OCI-LY1 (cell line): ENCODE data around the gene ZNF536.

Experiments
- H2AFZ ChIP-seq: fragments of 200-600 bp; sonication (generic), shearing (Covaris generic); 2 replicates; pipeline ENCODE4 v1.6.0; 2014; ENCODE audit warnings: antibody characterized with exemption, mild to moderate bottlenecking, low read length
- H3F3A ChIP-seq: fragments of 200-600 bp; sonication (generic), shearing (Covaris generic); 2 replicates; pipeline ENCODE4 v1.6.0; 2014; ENCODE audit warnings: mild to moderate bottlenecking, antibody characterized with exemption, low read length, moderate library complexity; ENCODE audit not compliant: insufficient read depth
- H3K27ac ChIP-seq: fragments of 200-600 bp; sonication (generic); 2 replicates; pipeline ENCODE4 v1.5.1; 2014; ENCODE audit warnings: low read length, mixed run types, mild to moderate bottlenecking, low read depth; ENCODE audit not compliant: poor library complexity, severe bottlenecking
- H3K27me3 ChIP-seq: fragments of 200-600 bp; sonication (generic); 2 replicates; pipeline ENCODE4 v1.6.0; 2014; ENCODE audit warnings: antibody characterized with exemption, mild to moderate bottlenecking, low read length, moderate library complexity; ENCODE audit not compliant: insufficient read depth
- H3K36me3 ChIP-seq: fragments of 200-600 bp; sonication (generic); 2 replicates; pipeline ENCODE4 v1.6.1; 2014; ENCODE audit warnings: mild to moderate bottlenecking, antibody characterized with exemption, low read length, moderate library complexity, mixed read lengths; ENCODE audit not compliant: insufficient read depth
- H3K4me1 ChIP-seq: fragments of 200-600 bp; sonication (generic); 2 replicates; pipeline ENCODE4 v1.5.1; 2014; ENCODE audit warnings: mild to moderate bottlenecking, low read length, moderate library complexity; ENCODE audit not compliant: insufficient read depth, severe bottlenecking
- H3K4me2 ChIP-seq: fragments of 200-600 bp; sonication (generic), shearing (Covaris generic); 2 replicates; pipeline ENCODE4 v1.6.1; 2014; ENCODE audit warnings: low read length
- H3K4me3 ChIP-seq: fragments of 200-600 bp; sonication (generic); 2 replicates; pipeline ENCODE4 v1.5.1; 2014; ENCODE audit warnings: low read length, low read depth, mild to moderate bottlenecking, mixed read lengths; ENCODE audit not compliant: poor library complexity, severe bottlenecking
- H3K79me2 ChIP-seq: fragments of 200-600 bp; shearing (Covaris generic); 2 replicates; pipeline ENCODE4 v1.6.1; 2016; ENCODE audit warnings: mixed run types, low read length, mixed read lengths; ENCODE audit not compliant: insufficient read depth
- H3K9ac ChIP-seq: fragments of 200-600 bp; sonication (generic), shearing (Covaris generic); 2 replicates; pipeline ENCODE4 v1.6.1; 2014; ENCODE audit warnings: mild to moderate bottlenecking, low read length, mixed read lengths
- H3K9me2 ChIP-seq: fragments of 200-600 bp; sonication (generic), shearing (Covaris generic); 2 replicates; pipeline ENCODE4 v1.6.1; 2014; ENCODE audit warnings: low read depth, mild to moderate bottlenecking, low read length, mixed read lengths
- H3K9me3 ChIP-seq: fragments of 200-600 bp; shearing (Covaris generic); 2 replicates; pipeline ENCODE4 v1.6.1; 2014; ENCODE audit warnings: low read length, mixed read lengths
- H4K20me1 ChIP-seq: fragments of 200-600 bp; sonication (generic), shearing (Covaris generic); 2 replicates; pipeline ENCODE4 v1.6.0; 2016; ENCODE audit warnings: mild to moderate bottlenecking, low read length; ENCODE audit not compliant: insufficient read depth
- EZH2 ChIP-seq: fragments of 200-600 bp; sonication (generic), shearing (Covaris generic); IDR thresholded peaks from 2 replicates; pipeline ENCODE4 v1.8.0; 2017; ENCODE audit warnings: borderline replicate concordance, mixed run types, mild to moderate bottlenecking, antibody characterized with exemption, low read length, moderate library complexity, mixed read lengths
- TF ChIP-seq, protein P1 (sequence below): fragments of 200-600 bp; sonication (generic), shearing (Covaris generic); IDR thresholded peaks from 2 replicates; pipeline ENCODE4 v1.5.1; 2017; ENCODE audit warnings: mild to moderate bottlenecking, antibody characterized with exemption, low read length, moderate library complexity, mixed read lengths

ZNF536 gene

DNA sequence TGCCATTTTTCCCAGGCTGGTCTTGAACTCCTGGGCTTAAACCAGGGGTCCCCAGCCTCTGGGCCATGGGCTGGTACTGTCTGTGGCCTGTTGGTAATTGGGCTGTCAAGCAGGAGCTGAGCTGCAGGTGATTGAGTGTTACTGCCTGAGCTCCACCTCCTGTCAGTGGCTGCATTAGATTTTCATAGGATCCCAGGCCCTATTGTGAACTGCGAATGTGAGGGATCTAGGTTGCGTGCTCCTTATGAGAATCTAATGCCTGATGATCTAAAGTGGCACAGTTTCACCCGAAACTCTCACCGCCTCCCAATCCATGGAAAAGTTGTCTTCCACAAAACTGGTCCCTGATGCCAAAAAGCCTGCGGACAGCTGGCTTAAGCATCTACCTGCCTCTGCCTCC is 16.6 kb upstream of the ZNF536 start:
- no peaks in the 10 kb centered on the region for H3K9me2 ChIP-seq
- H3K27ac ChIP-seq: no peak overlapping the region
- no peaks in the 10 kb centered on the region for H4K20me1 ChIP-seq
- H3K36me3 ChIP-seq: no peaks in the 10 kb centered on the region
- H3K4me1 ChIP-seq: no peaks in the 10 kb centered on the region
- no peak overlapping the region for H2AFZ ChIP-seq
- no peaks in the 10 kb centered on the region for H3K79me2 ChIP-seq
- TF ChIP-seq, protein P1, sequence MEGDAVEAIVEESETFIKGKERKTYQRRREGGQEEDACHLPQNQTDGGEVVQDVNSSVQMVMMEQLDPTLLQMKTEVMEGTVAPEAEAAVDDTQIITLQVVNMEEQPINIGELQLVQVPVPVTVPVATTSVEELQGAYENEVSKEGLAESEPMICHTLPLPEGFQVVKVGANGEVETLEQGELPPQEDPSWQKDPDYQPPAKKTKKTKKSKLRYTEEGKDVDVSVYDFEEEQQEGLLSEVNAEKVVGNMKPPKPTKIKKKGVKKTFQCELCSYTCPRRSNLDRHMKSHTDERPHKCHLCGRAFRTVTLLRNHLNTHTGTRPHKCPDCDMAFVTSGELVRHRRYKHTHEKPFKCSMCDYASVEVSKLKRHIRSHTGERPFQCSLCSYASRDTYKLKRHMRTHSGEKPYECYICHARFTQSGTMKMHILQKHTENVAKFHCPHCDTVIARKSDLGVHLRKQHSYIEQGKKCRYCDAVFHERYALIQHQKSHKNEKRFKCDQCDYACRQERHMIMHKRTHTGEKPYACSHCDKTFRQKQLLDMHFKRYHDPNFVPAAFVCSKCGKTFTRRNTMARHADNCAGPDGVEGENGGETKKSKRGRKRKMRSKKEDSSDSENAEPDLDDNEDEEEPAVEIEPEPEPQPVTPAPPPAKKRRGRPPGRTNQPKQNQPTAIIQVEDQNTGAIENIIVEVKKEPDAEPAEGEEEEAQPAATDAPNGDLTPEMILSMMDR: no peak
- no peak for TF ChIP-seq EZH2
- no peak overlapping the region for H3K4me3 ChIP-seq
- H3F3A ChIP-seq: no peaks in the 10 kb centered on the region
- no peaks in the 10 kb centered on the region for H3K9me3 ChIP-seq
- no peak overlapping the region for H3K4me2 ChIP-seq
- no peaks in the 10 kb centered on the region for H3K27me3 ChIP-seq
- H3K9ac ChIP-seq: no peak overlapping the region

GRCh38 chr19:30356951-30357579 is 15.1 kb upstream of the ZNF536 start:
- H3K9ac ChIP-seq: no peak overlapping the region
- no peaks in the 10 kb centered on the region for H3K9me2 ChIP-seq
- TF ChIP-seq, protein P1: no peak
- no peak for TF ChIP-seq EZH2
- no peaks in the 10 kb centered on the region for H3K36me3 ChIP-seq
- H3K4me1 ChIP-seq: no peaks in the 10 kb centered on the region
- H3F3A ChIP-seq: no peaks in the 10 kb centered on the region
- no peaks in the 10 kb centered on the region for H3K27me3 ChIP-seq
- H4K20me1 ChIP-seq: no peaks in the 10 kb centered on the region
- H3K4me3 ChIP-seq: no peak overlapping the region
- H3K4me2 ChIP-seq: no peak overlapping the region
- no peaks in the 10 kb centered on the region for H3K9me3 ChIP-seq
- H3K79me2 ChIP-seq: no peaks in the 10 kb centered on the region
- H3K27ac ChIP-seq: no peak overlapping the region
- no peak overlapping the region for H2AFZ ChIP-seq

DNA sequence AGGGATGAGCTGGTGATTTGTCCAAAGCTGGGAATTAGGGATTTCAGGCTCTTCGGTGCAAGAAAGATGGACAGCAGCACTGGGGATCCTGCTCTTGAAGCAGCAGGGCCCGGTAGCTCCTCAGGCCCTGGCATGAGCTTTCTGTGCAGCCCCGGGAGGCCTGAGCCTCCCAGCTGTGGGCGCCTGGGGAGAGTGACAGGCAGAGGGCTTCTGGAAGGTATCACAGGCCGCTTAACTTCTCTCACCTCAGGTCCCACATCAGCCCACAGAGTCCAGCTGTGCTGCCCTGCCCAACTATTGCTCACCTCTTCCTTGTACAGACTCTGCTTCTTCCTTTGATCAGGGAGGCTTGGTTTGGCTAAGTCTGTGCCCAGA is 14.6 kb upstream of the ZNF536 start:
- Histone ChIP-seq H4K20me1 (no peaks in the 10 kb centered on the region), H3K27ac (no peak overlapping the region), H3K9me2 (no peaks in the 10 kb centered on the region), H3K36me3 (no peaks in the 10 kb centered on the region), H3K27me3 (no peaks in the 10 kb centered on the region), H2AFZ (no peak overlapping the region), H3K4me2 (no peak overlapping the region), H3K4me3 (no peak overlapping the region), H3F3A (no peaks in the 10 kb centered on the region), H3K4me1 (no peaks in the 10 kb centered on the region), H3K9ac (no peak overlapping the region), H3K79me2 (no peaks in the 10 kb centered on the region), H3K9me3 (no peaks in the 10 kb centered on the region)
- TF ChIP-seq EZH2: no peak
- TF ChIP-seq, protein P1: no peak
